H1 (cell line): ENCODE results near the gene SLC39A6. TPM values are rescaled to one million over a fixed set of nuclear protein-coding genes. Genes with fewer than 3 reads are reported as not detected.

Experiments
- CTCF ChIA-PET: fragments of 300-600 bp; sonication (Branson Sonifier 250); formaldehyde crosslinking; loops from one replicate; lab custom pipeline; 2021; ENCODE audit not compliant: partially characterized antibody; lab: Charles Lee
- POLR2A ChIA-PET: fragments of 300-600 bp; sonication (Branson Sonifier 250); formaldehyde crosslinking; loops from one replicate; lab custom pipeline; 2021; ENCODE audit warnings: inconsistent platforms; ENCODE audit not compliant: partially characterized antibody; lab: Charles Lee
- DNase-seq, 2 experiments: peaks; one replicate each; pipeline versions ENCODE4 v3.0.0 to v3.0.0-alpha.2; 2010 to 2022; ENCODE audit warnings: low spot score in 2 of 2, low read depth in 1 of 2, mixed read lengths in 1 of 2
- FAIRE-seq: peaks from 2 replicates; lab custom pipeline; 2011; peaks lifted over from hg19 to GRCh38; lab: Jason Lieb, UNC
- H2AFZ ChIP-seq: 2 replicates; pipeline ENCODE4 v1.8.1; 2012; ENCODE audit warnings: low read length, inconsistent platforms
- H2AK5ac ChIP-seq: 2 replicates; pipeline ENCODE4 v1.6.1; 2013; ENCODE audit warnings: low read depth, low read length
- H2BK120ac ChIP-seq: replicated peaks from 2 replicates; pipeline ENCODE3; 2013; ENCODE audit warnings: low read depth, low read length, inconsistent platforms
- H2BK12ac ChIP-seq: 2 replicates; pipeline ENCODE4 v1.6.1; 2013; ENCODE audit warnings: low read depth, low read length
- H2BK15ac ChIP-seq: 2 replicates; pipeline ENCODE4 v1.6.1; 2013; ENCODE audit warnings: low read length
- H2BK20ac ChIP-seq: 2 replicates; pipeline ENCODE4 v1.6.1; 2013; ENCODE audit warnings: low read length
- H2BK5ac ChIP-seq: 2 replicates; pipeline ENCODE4 v1.6.1; 2013; ENCODE audit warnings: low read depth, low read length
- H3K14ac ChIP-seq: 2 replicates; pipeline ENCODE4 v1.6.1; 2013; ENCODE audit warnings: inconsistent platforms; ENCODE audit not compliant: insufficient read length
- H3K18ac ChIP-seq: 2 replicates; pipeline ENCODE4 v1.6.1; 2013; ENCODE audit warnings: low read length; ENCODE audit errors: extremely low read depth
- H3K23ac ChIP-seq: 2 replicates; pipeline ENCODE4 v1.6.1; 2013; ENCODE audit warnings: inconsistent platforms; ENCODE audit not compliant: insufficient read length
- H3K23me2 ChIP-seq: 2 replicates; pipeline ENCODE4 v1.6.1; 2013; ENCODE audit warnings: low read depth, low read length
- H3K27ac ChIP-seq: 2 replicates; pipeline ENCODE4 v1.6.1; 2011; ENCODE audit warnings: low read depth, low read length, inconsistent platforms
- H3K27me3 ChIP-seq, 4 experiments: replicated peaks in 1 of 4; 1 replicate in 1 of 4; 2 replicates in 3 of 4; pipeline versions ENCODE4 v1.6.1 to v1.8.1; 2011 to 2013; ENCODE audit warnings: low read length in 3 of 4, mild to moderate bottlenecking in 3 of 4, inconsistent platforms in 2 of 4, mixed read lengths in 2 of 4, moderate library complexity in 1 of 4; ENCODE audit not compliant: control insufficient read depth in 3 of 4, insufficient read depth in 3 of 4; ENCODE audit errors: extremely low read depth in 1 of 4
- H3K36me3 ChIP-seq, 4 experiments: 2 replicates each; pipeline versions ENCODE4 v1.6.1 to v1.8.1; 2011 to 2013; ENCODE audit warnings: mild to moderate bottlenecking in 4 of 4, low read length in 3 of 4, moderate library complexity in 2 of 4, control low read depth in 1 of 4, inconsistent platforms in 1 of 4; ENCODE audit not compliant: insufficient read depth in 4 of 4, control insufficient read depth in 2 of 4
- H3K4ac ChIP-seq: replicated peaks from 2 replicates; pipeline ENCODE3; 2013; ENCODE audit warnings: low read length, low read depth, mixed read lengths, inconsistent platforms; ENCODE audit not compliant: insufficient read length
- H3K4me1 ChIP-seq, 4 experiments: replicated peaks in 1 of 4; 1 replicate in 1 of 4; 2 replicates in 3 of 4; pipeline versions ENCODE4 v1.6.1 to v1.8.1; 2011 to 2013; ENCODE audit warnings: low read length in 3 of 4, inconsistent platforms in 2 of 4, mixed read lengths in 1 of 4; ENCODE audit not compliant: insufficient read depth in 4 of 4, control insufficient read depth in 3 of 4
- H3K4me2 ChIP-seq, 2 experiments: 2 replicates each; pipeline versions ENCODE4 v1.6.1 to v1.8.1; 2011 to 2013; ENCODE audit warnings: low read depth in 2 of 2, low read length in 2 of 2, control low read depth in 1 of 2, inconsistent platforms in 1 of 2, mild to moderate bottlenecking in 1 of 2; ENCODE audit not compliant: insufficient read depth in 1 of 2
- H3K4me3 ChIP-seq, 4 experiments: fragments of 200-600, 300-600 bp in 1 of 4; sonication (generic), shearing (Covaris generic), sonication (Bioruptor Twin) in 1 of 4; 2 replicates each; pipeline versions ENCODE4 v1.5.1 to v1.8.1; 2011 to 2016; ENCODE audit warnings: low read length in 4 of 4, low read depth in 3 of 4, control low read depth in 2 of 4, inconsistent platforms in 2 of 4, mild to moderate bottlenecking in 2 of 4, mixed read lengths in 1 of 4, moderate library complexity in 1 of 4; ENCODE audit not compliant: insufficient read depth in 2 of 4; ENCODE audit errors: extremely low read depth in 1 of 4
- H3K56ac ChIP-seq: replicated peaks from 2 replicates; pipeline ENCODE3; 2013; ENCODE audit warnings: low read depth, mild to moderate bottlenecking, mixed read lengths, low read length, inconsistent platforms; ENCODE audit not compliant: insufficient read length
- H3K79me1 ChIP-seq: 2 replicates; pipeline ENCODE4 v1.6.1; 2013; ENCODE audit warnings: low read depth, low read length, control low read depth
- H3K79me2 ChIP-seq, 2 experiments: 2 replicates each; pipeline versions ENCODE4 v1.6.1 to v1.8.1; 2012 to 2013; ENCODE audit warnings: low read length in 2 of 2, mild to moderate bottlenecking in 2 of 2, inconsistent platforms in 1 of 2; ENCODE audit not compliant: insufficient read depth in 2 of 2, control insufficient read depth in 1 of 2
- H3K9ac ChIP-seq, 4 experiments: replicated peaks in 1 of 4; 1 replicate in 1 of 4; 2 replicates in 3 of 4; pipeline versions ENCODE4 v1.6.1 to v1.8.1; 2011 to 2013; ENCODE audit warnings: low read depth in 3 of 4, low read length in 3 of 4, control low read depth in 2 of 4, mild to moderate bottlenecking in 2 of 4, moderate library complexity in 2 of 4, inconsistent platforms in 1 of 4; ENCODE audit errors: extremely low read depth in 1 of 4
- H3K9me3 ChIP-seq, 2 experiments: 2 replicates each; pipeline versions ENCODE4 v1.6.1 to v1.8.1; 2012 to 2013; ENCODE audit warnings: mild to moderate bottlenecking in 2 of 2, moderate library complexity in 2 of 2, control low read depth in 1 of 2, inconsistent platforms in 1 of 2, low read depth in 1 of 2, low read length in 1 of 2, mixed read lengths in 1 of 2; ENCODE audit not compliant: insufficient read depth in 2 of 2
- H4K20me1 ChIP-seq, 2 experiments: replicated peaks in 1 of 2; 2 replicates each; pipeline versions ENCODE3 to v1.8.1; 2011 to 2013; ENCODE audit warnings: inconsistent platforms in 2 of 2, low read length in 2 of 2, mild to moderate bottlenecking in 1 of 2; ENCODE audit not compliant: insufficient read depth in 2 of 2, control insufficient read depth in 1 of 2
- H4K5ac ChIP-seq: 2 replicates; pipeline ENCODE4 v1.6.1; 2013; ENCODE audit warnings: low read length, low read depth, mixed read lengths, inconsistent platforms; ENCODE audit not compliant: insufficient read length
- H4K8ac ChIP-seq: 2 replicates; pipeline ENCODE4 v1.8.0; 2013; ENCODE audit warnings: mild to moderate bottlenecking, moderate library complexity, low read length, inconsistent platforms; ENCODE audit not compliant: insufficient read depth; ENCODE audit errors: extremely low read depth
- H4K91ac ChIP-seq: replicated peaks from 2 replicates; pipeline ENCODE3; 2013; ENCODE audit warnings: low read length, mixed read lengths, inconsistent platforms; ENCODE audit not compliant: insufficient read length
- GTF2F1 ChIP-seq: IDR thresholded peaks from 2 replicates; pipeline ENCODE4 v1.6.1; 2012; ENCODE audit warnings: low read depth, low read length, improper control_type of control experiment, borderline replicate concordance
- SP1 ChIP-seq: IDR thresholded peaks from 2 replicates; pipeline ENCODE4 v1.6.1; 2011; ENCODE audit warnings: low read depth, low read length
- WGBS, 2 experiments: shearing (Covaris generic) in 1 of 2; methylation state at CpG; one replicate each; pipeline versions ENCODE4 v1.1.6 to v1.1.7; 2013 to 2015; ENCODE audit warnings: low lambda C conversion rate in 2 of 2, mixed read lengths in 2 of 2, inconsistent platforms in 1 of 2, low coverage in 1 of 2, missing lambda C conversion rate in 1 of 2; ENCODE audit not compliant: insufficient replicate concordance in 2 of 2, insufficient coverage in 1 of 2, insufficient read length in 1 of 2; ENCODE audit errors: extremely low coverage in 1 of 2, missing lambda C conversion rate in 1 of 2; 5-methylcytosine and 5-hydroxymethylcytosine counted together
- polyA plus RNA-seq, 7 experiments: library from polyadenylated mRNA; depleted of rRNA in 3 of 7; stranded (reverse) in 5 of 7; unstranded in 2 of 7; fragments of >200 nt in 5 of 7; fragments of 200-250 nt in 2 of 7; gene quantifications; 1 replicate in 5 of 7; 2 replicates in 1 of 7; 4 replicates in 1 of 7; pipeline versions ENCODE4 v1.2.1 to v1.2.3, GENCODE V29; 2011 to 2013; ENCODE audit warnings: missing spikeins in 2 of 7, mixed read lengths in 2 of 7
- total RNA-seq: library from RNA; stranded (reverse); fragmentation: NEBNext Ultra II Directional; extraction: Animal tissue kit (Norgen Biotek cat#: 25700); gene quantifications from 2 replicates; pipeline ENCODE4 v1.2.1, GENCODE V29; 2021

SLC39A6 gene
- total and polyA plus RNA-seq, 2 of the 8 experiments (the other 6 are each of a cell fraction or from before 2014, with no cell fraction given): 36.8 to 55.4 TPM

- no peak overlapping the region; a peak in 1 of 8 replicates for H3K4me3 ChIP-seq
- H3K23ac ChIP-seq: no peak overlapping the region
- peaks cover 6 to 11% of the 10 kb centered on the region in 2 experiments for H4K20me1 ChIP-seq
- POLR2A ChIA-PET: no interaction called here
- no peak overlapping the region for H3K9ac ChIP-seq
- peaks cover 39 to 80% of the 10 kb centered on the region in 2 experiments for H3K79me2 ChIP-seq
- H2AK5ac ChIP-seq: no peak overlapping the region
- H3K9me3 ChIP-seq: no peaks in the 10 kb centered on the region
- H3K36me3 ChIP-seq: peaks cover 0 to 4% (median 0%) of the 10 kb centered on the region in 4 experiments; a peak in 1 of 8 replicates
- H3K14ac ChIP-seq: no peak overlapping the region
- no peak overlapping the region for H3K18ac ChIP-seq
- H4K5ac ChIP-seq: no peak overlapping the region
- no peak overlapping the region for H3K56ac ChIP-seq
- no peak overlapping the region for H2BK12ac ChIP-seq
- FAIRE-seq: no peak
- H3K4me2 ChIP-seq: peak overlapping the region in 1 of 2 experiments; percentile 28; a peak in 1 of 4 replicates
- 90% methylated on average over 31 of the region's 31 CpGs; no CpG with 5 or more reads in 1 of the 2 experiments for WGBS, 2 experiments
- H3K79me1 ChIP-seq: no peaks in the 10 kb centered on the region; the same call in 1 of the 2 replicates
- H4K8ac ChIP-seq: no peak overlapping the region
- H3K4ac ChIP-seq: no peak overlapping the region
- no peaks in the 10 kb centered on the region for H3K27me3 ChIP-seq
- peaks cover 4% of the 10 kb centered on the region; the same call in 1 of the 2 replicates for H3K23me2 ChIP-seq
- peaks cover 0 to 7% (median 3%) of the 10 kb centered on the region in 4 experiments; a peak in 3 of 7 replicates for H3K4me1 ChIP-seq
- no peak overlapping the region for H2BK120ac ChIP-seq
- H4K91ac ChIP-seq: no peak overlapping the region
- H3K27ac ChIP-seq: no peak overlapping the region
- H2BK5ac ChIP-seq: no peak overlapping the region
- CTCF ChIA-PET: interaction anchor here (0.7 to 1.5 kb wide), 9 partner anchors 12 to 705 kb away, joined by 3 to 4 read pairs (median 3); no protein-coding TSS in a partner anchor
- no peak overlapping the region for H2BK15ac ChIP-seq
- DNase-seq: peak in 1 of 2 experiments; percentile 55
- TF ChIP-seq SP1 (0 out of 2 replicates have a peak, but pooled peaks have one; percentile 55), GTF2F1 (no peak)
- no peak overlapping the region for H2AFZ ChIP-seq
- no peak overlapping the region for H2BK20ac ChIP-seq
Measured at GRCh38 chr18:36064027-36064808, 64.9 kb downstream of the SLC39A6 start.
